ENCODE data around the gene CBFA2T3. TPM values are rescaled to one million over a fixed set of nuclear protein-coding genes. Genes with fewer than 3 reads are reported as not detected.

Gene CBFA2T3
- total RNA-seq, 1 donor from 2014 or later = 2.4 TPM

DNA sequence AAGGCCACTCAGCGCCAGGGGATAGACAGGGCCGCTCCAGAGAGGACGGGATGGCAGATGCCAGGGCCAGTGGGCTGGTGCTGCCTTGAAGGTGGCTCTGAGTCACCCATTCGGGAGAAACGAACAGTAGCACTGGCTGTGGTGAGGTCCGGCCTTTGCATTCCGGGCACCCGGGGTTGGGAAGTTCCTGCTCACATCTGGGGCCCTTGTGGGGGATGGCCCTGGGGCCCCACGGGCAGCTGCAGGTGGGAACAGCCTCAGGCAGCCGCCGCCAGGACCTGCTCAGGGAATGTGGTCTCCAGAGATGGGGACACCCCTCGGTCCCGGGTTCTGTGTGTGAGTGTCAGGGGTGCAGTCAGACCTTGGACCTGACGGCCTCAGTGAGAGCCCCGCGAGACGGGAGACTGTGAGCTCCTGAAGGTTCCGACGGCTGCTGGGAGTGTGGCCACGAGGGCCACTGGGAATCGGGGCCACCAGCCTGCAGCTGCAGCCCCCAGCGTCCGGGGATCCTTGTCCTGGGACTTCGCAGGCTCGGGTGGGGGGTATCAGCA, 1.4 kb downstream of the CBFA2T3 start:
- DNase-seq (ENCODE audit: low read depth) = no peak
- Histone ChIP-seq H3K79me2 (ENCODE audit: insufficient read depth, low read length) (no peaks in the 10 kb centered on the region), H2AFZ (ENCODE audit: low read depth, low read length) (no peak overlapping the region), H3K4me2 (ENCODE audit: low read length) (no peak overlapping the region), H3K9ac (ENCODE audit: low read length) (no peak overlapping the region), H3K9me3 (ENCODE audit: insufficient read depth, low read depth, low read length) (peaks cover 2% of the 10 kb centered on the region), H4K20me1 (ENCODE audit: insufficient read depth, low read length) (no peaks in the 10 kb centered on the region), H3K4me3 (ENCODE audit: insufficient read depth, low read depth, low read length) (no peak overlapping the region), H3K27ac (ENCODE audit: low read depth, low read length) (no peak overlapping the region), H3K36me3 (ENCODE audit: insufficient read depth, low read length) (no peaks in the 10 kb centered on the region), H3K27me3 (ENCODE audit: insufficient read depth, low read length) (no peaks in the 10 kb centered on the region), H3K4me1 (ENCODE audit: insufficient read depth, low read length) (no peaks in the 10 kb centered on the region)
- TF ChIP-seq EZH2 (IDR thresholded peaks at IDR 0.05; ENCODE audit: insufficient read depth, low read length) = no peak
- TF ChIP-seq, protein P1, sequence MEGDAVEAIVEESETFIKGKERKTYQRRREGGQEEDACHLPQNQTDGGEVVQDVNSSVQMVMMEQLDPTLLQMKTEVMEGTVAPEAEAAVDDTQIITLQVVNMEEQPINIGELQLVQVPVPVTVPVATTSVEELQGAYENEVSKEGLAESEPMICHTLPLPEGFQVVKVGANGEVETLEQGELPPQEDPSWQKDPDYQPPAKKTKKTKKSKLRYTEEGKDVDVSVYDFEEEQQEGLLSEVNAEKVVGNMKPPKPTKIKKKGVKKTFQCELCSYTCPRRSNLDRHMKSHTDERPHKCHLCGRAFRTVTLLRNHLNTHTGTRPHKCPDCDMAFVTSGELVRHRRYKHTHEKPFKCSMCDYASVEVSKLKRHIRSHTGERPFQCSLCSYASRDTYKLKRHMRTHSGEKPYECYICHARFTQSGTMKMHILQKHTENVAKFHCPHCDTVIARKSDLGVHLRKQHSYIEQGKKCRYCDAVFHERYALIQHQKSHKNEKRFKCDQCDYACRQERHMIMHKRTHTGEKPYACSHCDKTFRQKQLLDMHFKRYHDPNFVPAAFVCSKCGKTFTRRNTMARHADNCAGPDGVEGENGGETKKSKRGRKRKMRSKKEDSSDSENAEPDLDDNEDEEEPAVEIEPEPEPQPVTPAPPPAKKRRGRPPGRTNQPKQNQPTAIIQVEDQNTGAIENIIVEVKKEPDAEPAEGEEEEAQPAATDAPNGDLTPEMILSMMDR (IDR thresholded peaks at IDR 0.05; ENCODE audit: insufficient read depth, low read depth, low read length) = no peak
- Mint-ChIP-seq H3K4me1 (ENCODE audit: low read depth, unreplicated experiment) (peaks cover 4% of the 10 kb centered on the region), H3K4me3 (ENCODE audit: unreplicated experiment) (no peak overlapping the region), H3K9me3 (ENCODE audit: unreplicated experiment) (no peaks in the 10 kb centered on the region), H3K27me3 (ENCODE audit: low read depth, unreplicated experiment) (peaks cover 23% of the 10 kb centered on the region), H3K27ac (ENCODE audit: unreplicated experiment) (no peak overlapping the region), H3K36me3 (ENCODE audit: low read depth, unreplicated experiment) (no peaks in the 10 kb centered on the region)
- FAIRE-seq = no peak

DNA sequence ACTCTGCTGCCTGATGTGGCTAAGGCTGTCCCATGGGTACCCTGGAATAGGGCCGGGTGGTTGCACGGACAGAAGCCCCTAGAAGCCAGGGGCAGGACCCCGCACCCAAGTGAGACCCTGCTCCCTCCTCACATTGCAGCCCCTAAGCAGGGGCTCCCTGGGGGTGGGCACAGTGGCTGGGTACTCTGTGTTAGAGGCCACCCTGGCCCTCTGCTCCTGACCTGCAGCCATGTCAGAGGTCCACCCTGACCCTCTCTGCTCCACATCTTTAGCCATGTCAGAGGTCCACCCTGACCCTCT, 2.1 kb downstream of the CBFA2T3 start:
- Histone ChIP-seq H3K79me2 (ENCODE audit: insufficient read depth, low read length) (no peaks in the 10 kb centered on the region), H3K4me3 (ENCODE audit: insufficient read depth, low read depth, low read length) (no peak overlapping the region), H3K9me3 (ENCODE audit: insufficient read depth, low read depth, low read length) (peaks cover 2% of the 10 kb centered on the region), H3K4me2 (ENCODE audit: low read length) (no peak overlapping the region), H4K20me1 (ENCODE audit: insufficient read depth, low read length) (no peaks in the 10 kb centered on the region), H3K4me1 (ENCODE audit: insufficient read depth, low read length) (no peaks in the 10 kb centered on the region), H3K9ac (ENCODE audit: low read length) (no peak overlapping the region), H3K27ac (ENCODE audit: low read depth, low read length) (no peak overlapping the region), H3K27me3 (ENCODE audit: insufficient read depth, low read length) (no peaks in the 10 kb centered on the region), H2AFZ (ENCODE audit: low read depth, low read length) (no peak overlapping the region), H3K36me3 (ENCODE audit: insufficient read depth, low read length) (no peaks in the 10 kb centered on the region)
- DNase-seq (ENCODE audit: low read depth) (no peak), FAIRE-seq (no peak)
- peaks cover 25% of the 10 kb centered on the region for H3K27me3 Mint-ChIP-seq (ENCODE audit: low read depth, unreplicated experiment)
- no peak overlapping the region for H3K27ac Mint-ChIP-seq (ENCODE audit: unreplicated experiment)
- H3K9me3 Mint-ChIP-seq (ENCODE audit: unreplicated experiment) = no peaks in the 10 kb centered on the region
- H3K4me1 Mint-ChIP-seq (ENCODE audit: low read depth, unreplicated experiment) = peaks cover 4% of the 10 kb centered on the region
- TF ChIP-seq EZH2 (IDR thresholded peaks at IDR 0.05; ENCODE audit: insufficient read depth, low read length) = no peak
- TF ChIP-seq, protein P1 (IDR thresholded peaks at IDR 0.05; ENCODE audit: insufficient read depth, low read depth, low read length) = no peak
- H3K4me3 Mint-ChIP-seq (ENCODE audit: unreplicated experiment) = no peak overlapping the region
- H3K36me3 Mint-ChIP-seq (ENCODE audit: low read depth, unreplicated experiment) = no peaks in the 10 kb centered on the region

DNA sequence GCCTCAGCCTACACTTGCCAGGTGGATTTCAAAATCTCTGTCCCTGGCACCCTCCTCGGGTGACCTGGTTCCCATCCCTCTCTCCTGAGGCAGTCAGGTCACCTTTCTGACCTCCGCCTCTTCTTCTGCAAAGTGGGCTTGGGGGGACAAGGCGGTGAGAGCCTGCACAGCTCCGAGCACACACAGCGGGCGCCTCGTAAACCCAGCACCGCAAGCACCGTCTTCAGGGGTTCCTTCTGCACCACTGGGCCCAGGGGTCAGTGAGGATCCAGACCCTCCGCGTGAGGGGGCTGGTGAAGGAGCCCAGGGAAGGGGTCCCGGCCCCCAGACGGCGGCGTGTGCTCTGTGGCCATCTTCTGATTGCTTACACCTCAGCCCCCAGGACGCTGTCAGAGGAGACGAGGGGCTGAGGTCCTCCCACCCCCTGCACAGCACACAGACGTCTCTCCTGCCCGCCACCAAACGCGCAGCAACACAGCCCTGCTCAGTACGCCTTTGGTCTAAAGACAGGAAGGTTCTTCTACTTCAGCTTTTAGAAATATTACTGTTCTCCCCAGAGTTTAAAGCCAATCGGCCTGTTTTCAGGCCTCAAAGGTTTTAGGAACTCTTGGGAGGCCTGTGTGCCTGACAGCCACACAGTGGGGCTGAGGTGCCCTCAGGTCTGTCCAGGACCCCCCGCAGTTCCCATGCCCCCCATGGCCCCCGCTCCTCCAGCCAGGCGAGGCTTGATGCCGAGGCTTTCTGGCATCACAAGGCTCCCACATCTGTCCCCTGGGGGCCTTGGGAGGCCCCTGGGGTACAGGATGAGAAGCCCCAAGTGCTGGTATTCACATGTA, 2.7 kb downstream of the CBFA2T3 start:
- TF ChIP-seq EZH2 (IDR thresholded peaks at IDR 0.05; ENCODE audit: insufficient read depth, low read length) = no peak
- TF ChIP-seq, protein P1 (IDR thresholded peaks at IDR 0.05; ENCODE audit: insufficient read depth, low read depth, low read length) = no peak
- Histone ChIP-seq H3K27ac (ENCODE audit: low read depth, low read length) (no peak overlapping the region), H3K4me3 (ENCODE audit: insufficient read depth, low read depth, low read length) (no peak overlapping the region), H3K79me2 (ENCODE audit: insufficient read depth, low read length) (no peaks in the 10 kb centered on the region), H3K4me2 (ENCODE audit: low read length) (no peak overlapping the region), H3K9ac (ENCODE audit: low read length) (no peak overlapping the region), H4K20me1 (ENCODE audit: insufficient read depth, low read length) (no peaks in the 10 kb centered on the region), H3K36me3 (ENCODE audit: insufficient read depth, low read length) (no peaks in the 10 kb centered on the region), H3K27me3 (ENCODE audit: insufficient read depth, low read length) (no peaks in the 10 kb centered on the region), H3K4me1 (ENCODE audit: insufficient read depth, low read length) (no peaks in the 10 kb centered on the region), H2AFZ (ENCODE audit: low read depth, low read length) (no peak overlapping the region), H3K9me3 (ENCODE audit: insufficient read depth, low read depth, low read length) (peaks cover 2% of the 10 kb centered on the region)
- DNase-seq (ENCODE audit: low read depth) (no peak), FAIRE-seq (no peak)
- Mint-ChIP-seq H3K27ac (ENCODE audit: unreplicated experiment) (no peak overlapping the region), H3K27me3 (ENCODE audit: low read depth, unreplicated experiment) (peaks cover 25% of the 10 kb centered on the region), H3K36me3 (ENCODE audit: low read depth, unreplicated experiment) (no peaks in the 10 kb centered on the region), H3K4me1 (ENCODE audit: low read depth, unreplicated experiment) (peaks cover 4% of the 10 kb centered on the region), H3K9me3 (ENCODE audit: unreplicated experiment) (no peaks in the 10 kb centered on the region), H3K4me3 (ENCODE audit: unreplicated experiment) (no peak overlapping the region)

All from astrocyte (in vitro differentiated cells and primary cell).